HuH-7.5 (cell line): ENCODE data around the gene RDH13.
A peak's percentile ranks its signal among the peaks of the same experiment; 100 is the strongest.

Experiments
- DNase-seq: peaks from one replicate; pipeline ENCODE4 v3.0.0; 2011; ENCODE audit warnings: low spot score

RDH13 gene

DNA sequence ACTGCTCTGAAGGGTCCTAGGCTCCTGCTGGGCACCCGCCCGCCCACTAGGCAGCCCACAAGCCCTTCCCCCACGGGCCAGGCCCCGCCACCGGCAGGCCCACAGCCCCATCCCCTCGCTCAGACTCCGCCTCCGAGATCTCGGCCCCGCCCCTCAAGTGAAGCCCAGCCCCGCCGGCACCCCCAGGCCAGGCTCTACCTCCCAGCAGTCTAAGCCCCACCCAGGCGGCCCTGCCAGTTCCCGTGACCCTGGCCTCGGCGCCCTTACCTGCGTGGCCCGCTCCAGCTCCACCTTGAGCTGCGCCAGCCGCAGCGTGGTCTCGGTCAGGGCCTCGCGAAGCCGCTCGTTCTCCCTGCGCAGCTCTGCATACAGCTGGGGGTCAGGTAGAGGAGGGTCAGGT lies 29.0 kb upstream of the RDH13 start:
- no peak for DNase-seq

- DNase-seq = no peak
Observed at GRCh38 chr19:55091126-55091910, 28.4 kb upstream of the RDH13 start.

GRCh38 chr19:55090564-55090963 lies 27.6 kb upstream of the RDH13 start:
- DNase-seq = no peak

GRCh38 chr19:55089342-55089944 lies 26.5 kb upstream of the RDH13 start:
- DNase-seq = no peak

- DNase-seq = peak; percentile 96
Observed at GRCh38 chr19:55088543-55089341, 25.8 kb upstream of the RDH13 start.

- DNase-seq = no peak
Observed at GRCh38 chr19:55088021-55088451, 25.1 kb upstream of the RDH13 start.

DNA sequence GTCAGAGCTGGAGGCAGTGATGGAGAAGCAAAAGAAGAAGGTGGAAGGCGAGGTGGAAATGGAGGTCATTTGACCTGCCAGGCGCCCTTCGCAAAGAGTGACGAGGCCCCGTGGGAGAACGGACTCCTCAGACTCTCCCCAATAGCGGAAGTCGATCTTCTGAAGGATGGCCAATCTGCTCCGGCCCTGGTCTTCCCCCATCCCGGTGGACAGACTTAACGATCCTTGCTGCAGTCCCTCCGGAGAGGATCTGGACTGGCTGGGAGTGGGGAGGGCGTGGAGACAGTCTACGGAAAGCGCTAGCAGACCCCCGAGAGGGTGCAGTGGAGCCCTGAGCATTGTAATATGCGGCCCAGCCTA lies 24.6 kb upstream of the RDH13 start:
- DNase-seq = no peak

DNA sequence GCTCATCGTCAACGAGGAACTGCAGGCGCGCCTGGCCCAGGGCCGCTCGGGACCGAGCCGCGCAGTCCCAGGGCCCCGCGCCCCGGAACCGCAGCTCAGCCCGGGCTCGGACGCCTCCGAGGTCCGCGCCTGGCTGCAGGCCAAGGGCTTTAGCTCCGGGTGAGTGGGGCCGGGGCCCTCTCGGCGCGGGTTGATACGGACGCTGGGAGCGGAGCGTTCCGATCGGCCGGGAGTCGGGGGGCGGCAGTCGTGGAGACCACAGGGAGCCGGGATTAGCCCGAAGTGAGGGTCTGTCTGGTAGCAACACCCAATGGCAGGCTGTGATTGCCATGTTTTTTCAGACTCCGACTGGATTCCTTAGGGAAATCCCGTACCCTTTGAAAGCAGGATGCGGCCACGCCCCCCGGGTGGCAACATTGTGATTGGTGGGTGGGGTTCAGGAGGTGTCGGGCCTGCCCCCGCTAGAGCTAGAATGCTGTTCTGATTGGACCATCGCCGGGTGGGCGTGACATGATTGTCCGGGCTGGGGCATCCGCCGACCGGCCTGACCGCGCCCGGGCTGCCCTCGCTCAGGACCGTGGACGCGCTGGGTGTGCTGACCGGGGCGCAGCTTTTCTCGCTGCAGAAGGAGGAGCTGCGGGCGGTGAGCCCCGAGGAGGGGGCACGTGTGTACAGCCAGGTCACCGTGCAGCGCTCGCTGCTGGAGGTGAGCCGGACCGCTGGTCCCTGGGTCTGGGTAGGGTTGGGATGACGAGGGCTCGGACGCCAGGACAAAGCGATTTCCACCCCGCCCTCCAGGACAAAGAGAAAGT lies 24.0 kb upstream of the RDH13 start:
- DNase-seq = no peak

GRCh38 chr19:55085923-55086715 lies 23.2 kb upstream of the RDH13 start:
- DNase-seq = peak; percentile 47

DNA sequence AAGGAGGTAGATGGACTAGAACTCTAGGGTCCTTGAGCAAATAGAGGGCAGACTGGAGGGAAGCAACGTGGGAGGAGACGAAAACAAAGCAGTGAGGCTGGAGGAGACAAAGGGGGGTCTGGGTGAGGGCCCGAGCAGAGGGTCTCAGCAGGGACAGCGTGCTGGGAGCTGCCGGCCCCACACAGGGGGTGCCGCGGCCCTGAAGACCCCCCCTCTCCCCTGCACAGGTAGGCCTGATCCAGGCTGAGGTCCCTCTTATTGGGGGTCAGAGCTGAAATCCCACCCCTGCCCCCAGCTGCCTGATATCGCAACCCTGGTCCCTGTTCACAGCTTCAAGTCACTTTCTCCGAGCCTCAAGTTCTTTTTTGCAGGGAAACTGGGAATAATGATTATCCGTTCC lies 21.5 kb upstream of the RDH13 start:
- DNase-seq = no peak

GRCh38 chr19:55083004-55083850 lies 20.3 kb upstream of the RDH13 start:
- DNase-seq = peak; percentile 71

DNA sequence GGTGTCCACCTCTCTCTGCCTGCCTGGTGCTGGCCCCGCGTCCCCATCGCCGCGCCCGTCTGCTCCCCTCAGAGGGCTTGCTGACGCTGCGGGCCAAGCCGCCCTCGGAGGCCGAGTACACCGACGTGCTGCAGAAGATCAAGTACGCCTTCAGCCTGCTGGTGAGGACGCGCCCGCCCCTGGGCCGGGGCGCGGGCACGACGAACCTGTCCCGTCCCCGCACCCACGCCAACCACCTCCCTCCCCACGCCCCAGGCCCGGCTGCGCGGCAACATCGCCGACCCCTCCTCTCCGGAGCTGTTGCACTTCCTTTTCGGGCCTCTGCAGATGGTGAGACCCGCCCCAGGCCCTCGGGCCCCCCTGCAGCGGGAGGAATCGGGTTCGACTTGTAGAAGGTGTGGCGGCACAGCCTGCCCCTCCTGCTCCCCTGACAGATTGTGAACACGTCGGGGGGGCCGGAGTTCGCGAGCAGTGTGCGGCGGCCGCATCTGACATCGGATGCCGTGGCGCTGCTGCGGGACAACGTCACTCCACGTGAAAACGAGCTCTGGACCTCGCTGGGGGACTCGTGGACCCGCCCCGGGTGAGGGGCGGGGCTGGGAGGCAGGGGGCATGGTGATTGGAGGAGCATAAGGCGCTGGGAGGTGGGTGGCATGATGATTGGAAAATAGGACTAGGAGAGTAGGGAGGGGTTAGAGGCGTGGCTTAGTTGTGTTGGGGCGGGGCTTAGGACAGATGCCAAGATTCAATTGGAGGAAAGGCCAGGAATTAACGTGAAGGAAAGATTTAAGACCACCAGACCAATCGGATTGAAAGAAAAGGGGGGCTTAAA lies 19.3 kb upstream of the RDH13 start:
- peak; percentile 69 for DNase-seq

DNA sequence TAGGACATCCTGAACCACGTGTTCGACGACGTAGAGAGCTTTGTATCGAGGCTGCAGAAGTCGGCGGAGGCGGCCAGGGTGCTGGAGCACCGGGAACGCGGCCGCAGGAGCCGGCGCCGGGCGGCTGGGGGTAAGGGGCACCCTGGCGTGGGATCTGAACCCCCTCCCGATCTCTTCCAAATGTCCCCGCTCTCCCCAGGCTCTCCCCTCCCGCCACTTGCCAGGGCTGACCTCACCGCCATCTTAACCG lies 18.7 kb upstream of the RDH13 start:
- no peak for DNase-seq

- peak; percentile 95 for DNase-seq
Observed at GRCh38 chr19:55080968-55081769, 18.2 kb upstream of the RDH13 start.

DNA sequence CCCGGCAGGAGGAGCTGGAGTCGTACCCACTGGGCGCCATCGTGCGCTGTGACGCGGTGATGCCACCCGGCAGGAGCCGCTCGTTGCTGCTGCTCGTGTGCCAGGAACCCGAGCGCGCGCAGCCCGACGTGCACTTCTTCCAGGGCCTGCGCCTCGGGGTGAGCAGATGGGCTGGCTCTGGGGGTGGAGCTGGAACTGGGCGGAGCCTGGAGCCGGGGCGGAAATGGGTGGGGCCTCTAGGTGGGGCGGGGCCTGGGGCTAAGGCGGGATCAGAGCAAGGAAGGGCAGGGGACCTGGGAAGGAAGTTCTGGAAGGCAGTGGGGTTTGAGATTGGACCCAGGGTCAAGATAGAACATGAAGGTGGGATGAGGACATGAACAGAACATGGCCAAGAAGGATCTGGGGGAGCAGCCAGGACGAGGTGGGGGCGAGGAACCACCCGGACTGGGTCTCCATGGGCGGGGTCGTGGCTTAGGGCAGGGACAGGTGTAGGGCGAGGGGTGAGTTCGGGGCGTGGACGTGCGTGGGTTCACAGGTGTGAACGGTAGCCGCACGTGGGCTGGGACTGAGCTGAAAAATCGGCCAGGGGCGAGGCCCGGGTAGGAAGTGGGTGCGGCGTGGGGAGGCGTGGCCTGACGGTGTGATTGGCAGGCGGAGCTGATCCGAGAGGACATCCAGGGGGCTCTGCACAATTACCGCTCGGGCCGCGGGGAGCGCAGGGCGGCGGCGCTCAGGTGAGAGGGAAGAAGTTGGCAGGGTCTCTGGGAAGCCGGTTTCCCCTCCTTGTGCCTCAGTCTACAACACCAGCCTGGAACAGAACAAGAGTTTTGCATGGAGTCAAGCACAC lies 17.4 kb upstream of the RDH13 start:
- DNase-seq = peak; percentile 75

DNA sequence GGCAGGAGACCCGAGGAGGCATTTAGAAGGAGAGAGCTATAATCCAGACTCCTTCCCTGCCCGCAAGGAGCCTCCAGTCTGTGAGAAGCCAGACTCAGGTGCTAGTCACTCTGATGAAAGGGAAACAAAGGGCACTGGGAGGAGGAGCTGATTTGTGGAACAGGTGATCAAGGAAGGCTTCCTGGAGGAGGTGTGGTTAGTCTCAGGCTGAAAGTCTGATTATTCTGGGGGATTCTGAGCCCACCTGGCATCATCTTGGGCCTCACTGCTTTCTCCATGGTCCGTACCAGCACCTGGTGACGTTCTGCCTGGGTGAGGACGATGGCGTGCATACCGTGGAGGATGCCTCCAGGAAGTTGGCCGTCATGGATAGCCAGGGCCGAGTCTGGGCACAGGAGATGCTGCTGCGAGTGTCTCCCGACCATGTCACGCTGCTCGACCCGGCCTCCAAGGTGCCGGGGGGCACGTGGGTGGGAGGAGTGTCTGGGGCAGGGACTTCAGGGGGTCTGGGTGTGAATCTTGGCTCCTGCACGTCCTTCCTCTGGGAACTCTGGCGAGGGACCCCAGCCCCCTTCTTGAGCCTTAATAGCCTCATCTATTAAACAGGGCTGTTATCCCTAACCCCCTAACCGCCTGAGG lies 16.6 kb upstream of the RDH13 start:
- DNase-seq = peak; percentile 4

DNA sequence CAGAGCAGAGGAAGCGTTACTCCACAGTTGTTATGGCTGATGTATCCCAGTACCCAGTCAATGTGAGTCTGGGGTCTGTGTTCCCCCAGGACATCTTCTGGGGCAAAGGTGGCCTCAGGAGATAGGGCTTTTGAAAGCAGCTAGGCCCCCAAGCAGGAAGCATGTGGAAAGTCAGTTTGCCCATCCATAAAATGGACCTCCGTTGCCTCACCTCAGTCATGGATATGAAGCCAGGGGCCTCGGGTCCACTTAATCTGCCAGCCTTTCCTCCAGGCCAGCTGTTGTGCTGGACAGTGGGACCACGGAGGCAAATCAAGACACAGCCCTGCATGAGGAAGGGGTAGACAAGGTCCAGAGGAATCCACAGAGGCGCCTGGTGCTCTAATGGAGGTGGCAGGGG lies 16.0 kb upstream of the RDH13 start:
- peak; percentile 4 for DNase-seq

- peak; percentile 1 for DNase-seq
Observed at GRCh38 chr19:55077106-55077505, 14.2 kb upstream of the RDH13 start.
